Adrenal gland (tissue), 12 donors: ENCODE results near the gene FGF14. TPM values are rescaled to one million over a fixed set of nuclear protein-coding genes. Genes with fewer than 3 reads are reported as not detected.

Experiments used
- DNase-seq, 7 donors: peaks; one replicate each; pipeline ENCODE4 v3.0.0-alpha.2; 2019 to 2020
- H3K27ac ChIP-seq, 5 donors: fragments of 200-600 bp; sonication (generic) in 4 of 5; 1 replicate in 3 of 5; 2 replicates in 2 of 5; pipeline versions ENCODE4 v1.5.1 to v1.8.0; 2016 to 2020; ENCODE audit warnings: mild to moderate bottlenecking in 1 of 5
- H3K27me3 ChIP-seq: fragments of 200-600 bp; 2 replicates; pipeline ENCODE4 v1.8.0; 2021
- H3K36me3 ChIP-seq, 2 donors: fragments of 200-600 bp; replicated peaks in 1 of 2; 1 replicate in 1 of 2; 2 replicates in 1 of 2; pipeline versions ENCODE4 v1.5.1 to v1.8.0; 2018 to 2022
- H3K4me1 ChIP-seq, 2 donors: fragments of 200-600 bp; replicated peaks in 1 of 2; 1 replicate in 1 of 2; 2 replicates in 1 of 2; pipeline versions ENCODE4 v1.5.1 to v1.8.0; 2018 to 2021
- H3K4me3 ChIP-seq, 4 donors: fragments of 200-600 bp; sonication (generic) in 3 of 4; one replicate each; pipeline ENCODE4 v1.5.1; 2016 to 2018
- H3K9me3 ChIP-seq, 3 donors: fragments of 200-600 bp; sonication (generic) in 1 of 3; replicated peaks in 1 of 3; 1 replicate in 2 of 3; 2 replicates in 1 of 3; pipeline versions ENCODE4 v1.5.1 to v1.8.0; 2016 to 2021
- POLR2A ChIP-seq, 2 donors: fragments of 450-650 bp; IDR thresholded peaks; one replicate each; pipeline ENCODE4 v1.6.1; 2017; ENCODE audit warnings: antibody characterized with exemption in 2 of 2, mild to moderate bottlenecking in 2 of 2, moderate library complexity in 1 of 2
- WGBS, 4 donors: extraction: QIAGEN DNeasy Blood & Tissue Kit in 2 of 4; methylation state at CpG; one replicate each; pipeline versions ENCODE4 v1.1.5 to v1.1.7; 2013 to 2017; 5-methylcytosine and 5-hydroxymethylcytosine counted together
- intact Hi-C, 2 donors: fragments of 100-400 bp; cut with DNase I; formaldehyde crosslinking; loops; one replicate each; pipeline versions ENCODE4 v1.14.1 to v1.15.0; 2022 to 2023
- polyA plus RNA-seq, 3 donors: library from polyadenylated mRNA; stranded (reverse); fragments of 200-250 nt in 2 of 3; fragments of 350-450 nt in 1 of 3; fragmentation: Illumina TruSeq in 1 of 3; extraction: RNeasy Lipid Tissue Mini Kit (QIAGEN cat#74804) in 1 of 3; gene quantifications; one replicate each; pipeline ENCODE4 v1.2.3, GENCODE V29; 2013 to 2014
- total RNA-seq, 9 donors: library from RNA; depleted of rRNA in 4 of 9; stranded (reverse); fragments of >200 nt in 4 of 9; fragments of 120-200 nt in 1 of 9; fragmentation: NEBNext Ultra II Directional in 1 of 9; extraction: Animal tissue kit (Norgen Biotek cat#: 25700) in 1 of 9; gene quantifications; one replicate each; pipeline versions ENCODE4 v1.1.0 to v1.2.4, GENCODE V29; 2013 to 2023
- TF ChIP-seq, protein P1 (sequence below), 6 experiments: fragments of 450-650 bp in 4 of 6; fragments of 200-600 bp in 2 of 6; sonication (generic) in 1 of 6; IDR thresholded peaks; 1 replicate in 5 of 6; 2 replicates in 1 of 6; pipeline versions ENCODE4 v1.5.1 to v1.8.0; 2016 to 2021; ENCODE audit warnings: antibody characterized with exemption in 6 of 6, mild to moderate bottlenecking in 2 of 6, moderate library complexity in 1 of 6
- donor health status: healthy with polysubstance abuse.
- donor health status: Bipolar disorder and iron deficiency.
- donor health status: DM: yes; HTN: yes; CAD: no.
- donor health status: DM: no; HTN: no; CAD: no.
- donor health status: DM: no; HTN: no; CAD: no.
- donor health status: DM: yes; HTN: yes; CAD: no.

The FGF14 gene
- total and polyA plus RNA-seq, 12 donors = 0.32 to 9.3 (median 2.8) TPM; not detected in 2

- intact Hi-C loops = no loop called here
- Histone ChIP-seq H3K4me3 (no peak overlapping the region), H3K4me1 (no peaks in the 10 kb centered on the region), H3K27ac (no peak overlapping the region), H3K9me3 (no peaks in the 10 kb centered on the region), H3K27me3 (no peaks in the 10 kb centered on the region), H3K36me3 (no peaks in the 10 kb centered on the region)
- WGBS, 4 donors = 61 to 69% (median 64%) methylated on average over 1 of the region's 1 CpG
- no peak for TF ChIP-seq POLR2A (IDR thresholded peaks at IDR 0.05)
- TF ChIP-seq, protein P1, sequence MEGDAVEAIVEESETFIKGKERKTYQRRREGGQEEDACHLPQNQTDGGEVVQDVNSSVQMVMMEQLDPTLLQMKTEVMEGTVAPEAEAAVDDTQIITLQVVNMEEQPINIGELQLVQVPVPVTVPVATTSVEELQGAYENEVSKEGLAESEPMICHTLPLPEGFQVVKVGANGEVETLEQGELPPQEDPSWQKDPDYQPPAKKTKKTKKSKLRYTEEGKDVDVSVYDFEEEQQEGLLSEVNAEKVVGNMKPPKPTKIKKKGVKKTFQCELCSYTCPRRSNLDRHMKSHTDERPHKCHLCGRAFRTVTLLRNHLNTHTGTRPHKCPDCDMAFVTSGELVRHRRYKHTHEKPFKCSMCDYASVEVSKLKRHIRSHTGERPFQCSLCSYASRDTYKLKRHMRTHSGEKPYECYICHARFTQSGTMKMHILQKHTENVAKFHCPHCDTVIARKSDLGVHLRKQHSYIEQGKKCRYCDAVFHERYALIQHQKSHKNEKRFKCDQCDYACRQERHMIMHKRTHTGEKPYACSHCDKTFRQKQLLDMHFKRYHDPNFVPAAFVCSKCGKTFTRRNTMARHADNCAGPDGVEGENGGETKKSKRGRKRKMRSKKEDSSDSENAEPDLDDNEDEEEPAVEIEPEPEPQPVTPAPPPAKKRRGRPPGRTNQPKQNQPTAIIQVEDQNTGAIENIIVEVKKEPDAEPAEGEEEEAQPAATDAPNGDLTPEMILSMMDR (IDR thresholded peaks at IDR 0.05) = no peak
- DNase-seq = no peak
Observed at GRCh38 chr13:101811284-101811839, 590.5 kb downstream of the FGF14 start.

- Histone ChIP-seq H3K4me1 (no peaks in the 10 kb centered on the region), H3K27ac (no peak overlapping the region), H3K4me3 (no peak overlapping the region), H3K36me3 (no peaks in the 10 kb centered on the region), H3K9me3 (no peaks in the 10 kb centered on the region), H3K27me3 (no peaks in the 10 kb centered on the region)
- TF ChIP-seq POLR2A (IDR thresholded peaks at IDR 0.05) = no peak
- TF ChIP-seq, protein P1 (IDR thresholded peaks at IDR 0.05) = no peak
- intact Hi-C loops = no loop called here
- DNase-seq = no peak
- WGBS, 4 donors = 64 to 71% (median 65%) methylated on average over 4 of the region's 4 CpGs
Observed at GRCh38 chr13:101799196-101799595, 602.7 kb downstream of the FGF14 start.

DNA sequence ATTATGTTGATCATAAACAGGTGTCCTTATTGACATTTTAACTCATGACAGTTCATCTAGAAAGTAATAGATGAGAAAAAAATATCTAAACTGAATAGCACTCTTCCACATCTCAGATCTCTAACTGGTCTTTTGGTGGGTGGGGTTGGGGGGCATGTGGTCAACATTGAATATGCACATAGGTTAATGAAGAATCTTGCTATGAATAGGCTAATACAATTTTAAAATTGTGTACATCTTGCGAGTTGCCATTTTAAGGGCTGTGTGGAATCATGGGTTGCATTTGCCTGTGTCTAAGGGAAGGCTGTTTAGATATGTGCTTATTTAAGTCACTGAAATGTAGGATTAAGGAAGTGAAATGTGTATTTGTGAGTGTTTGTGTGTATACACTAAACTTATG, 603.4 kb downstream of the FGF14 start:
- no peak for DNase-seq
- Histone ChIP-seq H3K4me1 (no peaks in the 10 kb centered on the region), H3K27ac (no peak overlapping the region), H3K27me3 (no peaks in the 10 kb centered on the region), H3K36me3 (no peaks in the 10 kb centered on the region), H3K4me3 (no peak overlapping the region), H3K9me3 (no peaks in the 10 kb centered on the region)
- TF ChIP-seq POLR2A (IDR thresholded peaks at IDR 0.05) = no peak
- TF ChIP-seq, protein P1 (IDR thresholded peaks at IDR 0.05) = no peak
- WGBS, 4 donors = 0 to 88% (median 41%) methylated on average over 1 of the region's 1 CpG
- intact Hi-C loops = no loop called here

DNA sequence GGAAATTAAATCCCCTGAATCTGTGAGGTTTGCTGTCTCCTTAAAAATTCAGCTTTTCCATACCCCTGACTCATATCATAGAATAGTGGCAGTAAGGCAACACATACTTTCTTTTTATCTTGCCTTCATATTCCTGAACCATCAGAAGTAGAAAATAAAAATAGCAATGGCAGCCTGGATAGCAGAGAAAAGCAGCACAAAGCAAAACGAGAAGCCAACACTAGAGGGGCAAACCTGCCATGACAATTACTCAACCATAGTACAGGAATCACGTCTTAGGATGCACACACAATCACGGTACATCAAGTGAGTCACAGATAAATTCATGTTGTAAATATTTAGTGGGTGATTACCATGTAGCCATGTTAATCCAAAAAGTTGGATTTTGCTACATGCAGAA, 606.4 kb downstream of the FGF14 start:
- Histone ChIP-seq H3K27ac (no peak overlapping the region), H3K9me3 (no peaks in the 10 kb centered on the region), H3K4me3 (no peak overlapping the region), H3K4me1 (no peaks in the 10 kb centered on the region), H3K27me3 (no peaks in the 10 kb centered on the region), H3K36me3 (no peaks in the 10 kb centered on the region)
- no peak for DNase-seq
- intact Hi-C loops = no loop called here
- no peak for TF ChIP-seq POLR2A (IDR thresholded peaks at IDR 0.05)
- TF ChIP-seq, protein P1 (IDR thresholded peaks at IDR 0.05) = no peak
- 61 to 76% (median 70%) methylated on average over 3 of the region's 3 CpGs for WGBS, 4 donors
